HEK293T (cell line): Measurements from ENCODE around the gene PHB1.

ENCODE experiments used
- ELF4 ChIP-seq: fragments of 450-650 bp; IDR thresholded peaks from 2 replicates; pipeline ENCODE4 v1.6.1; 2017; ENCODE audit warnings: antibody characterized with exemption
- FOXA1 ChIP-seq: fragments of 450-650 bp; IDR thresholded peaks from 2 replicates; pipeline ENCODE4 v1.6.1; 2016; ENCODE audit warnings: mild to moderate bottlenecking
- FOXM1 ChIP-seq: fragments of 450-650 bp; IDR thresholded peaks from 2 replicates; pipeline ENCODE4 v1.6.1; 2017; ENCODE audit warnings: mild to moderate bottlenecking, borderline replicate concordance
- HDGF ChIP-seq: fragments of 450-650 bp; IDR thresholded peaks from 2 replicates; pipeline ENCODE4 v1.6.1; 2017; ENCODE audit warnings: antibody characterized with exemption, borderline replicate concordance
- LEF1 ChIP-seq: fragments of 450-650 bp; IDR thresholded peaks from 2 replicates; pipeline ENCODE4 v1.6.1; 2017; ENCODE audit warnings: mild to moderate bottlenecking, borderline replicate concordance
- NFRKB ChIP-seq: fragments of 450-650 bp; IDR thresholded peaks from 2 replicates; pipeline ENCODE4 v1.6.1; 2016; ENCODE audit warnings: mild to moderate bottlenecking, moderate library complexity
- PKNOX1 ChIP-seq: fragments of 450-650 bp; IDR thresholded peaks from 2 replicates; pipeline ENCODE4 v1.6.1; 2016
- SP1 ChIP-seq: fragments of 450-650 bp; IDR thresholded peaks from 2 replicates; pipeline ENCODE4 v1.6.1; 2017
- SUZ12 ChIP-seq: fragments of 450-650 bp; IDR thresholded peaks from 2 replicates; pipeline ENCODE4 v1.6.1; 2016; ENCODE audit warnings: mild to moderate bottlenecking
- TARDBP ChIP-seq: fragments of 450-650 bp; IDR thresholded peaks from 2 replicates; pipeline ENCODE4 v1.6.1; 2016
- ZNF384 ChIP-seq: fragments of 450-650 bp; IDR thresholded peaks from 2 replicates; pipeline ENCODE4 v1.6.1; 2016

- TF ChIP-seq FOXA1 (no peak), HDGF (no peak), SP1 (no peak), SUZ12 (no peak), ZNF384 (no peak), ELF4 (no peak), LEF1 (no peak), FOXM1 (no peak), TARDBP (no peak), PKNOX1 (no peak), NFRKB (no peak)
Measured at GRCh38 chr17:49431743-49432142, 17.1 kb upstream of the PHB1 start.
